ENCODE measurements around the gene DUOX1. TPM values are rescaled to one million over a fixed set of nuclear protein-coding genes. Genes with fewer than 3 reads are reported as not detected.

Gene DUOX1
- polyA plus RNA-seq, 3 donors, result 0.22 TPM; not detected in 2

DNA sequence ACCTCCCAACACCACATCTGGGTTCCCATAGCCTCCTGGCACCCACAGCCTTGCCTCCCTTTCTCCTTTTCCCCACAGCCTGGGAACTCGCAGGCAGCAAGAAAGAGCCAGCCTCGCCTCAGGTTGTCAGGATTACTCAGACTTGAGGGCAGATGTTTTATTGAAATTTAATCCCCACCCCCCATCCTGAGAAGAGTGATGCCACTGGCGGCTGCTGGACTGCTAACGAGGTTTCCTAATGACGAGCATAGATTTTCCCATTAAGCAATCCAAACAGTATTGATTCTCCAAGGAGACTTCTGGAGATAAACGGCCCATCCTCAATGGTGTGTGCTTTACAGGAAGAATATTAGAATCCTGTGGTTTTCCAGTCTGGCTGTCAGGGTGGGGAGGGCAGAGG lies 44.3 kb downstream of the DUOX1 start:
- Histone ChIP-seq H4K20me1 (ENCODE audit: insufficient read depth, low read length) (no peaks in the 10 kb centered on the region), H3K79me2 (ENCODE audit: insufficient read depth, low read length) (no peaks in the 10 kb centered on the region), H3K4me3 (replicated peaks in 1 of 3; ENCODE audit: low read depth in 2 of 3, low read length in 3 of 3) (no peak overlapping the region), H3K27me3 (ENCODE audit: control insufficient read depth in 2 of 2, insufficient read depth in 2 of 2, low read length in 2 of 2) (no peaks in the 10 kb centered on the region), H3K4me1 (ENCODE audit: control insufficient read depth in 1 of 2, insufficient read depth in 2 of 2, low read length in 2 of 2) (no peaks in the 10 kb centered on the region), H3K9me3 (replicated peaks in 1 of 2; ENCODE audit: control insufficient read depth in 1 of 2, insufficient read depth in 1 of 2, low read length in 2 of 2) (no peaks in the 10 kb centered on the region), H3K9ac (ENCODE audit: insufficient read depth, low read length, poor library complexity, severe bottlenecking) (no peak overlapping the region), H3K4me2 (replicated peaks; ENCODE audit: extremely low read depth, low read length, poor library complexity, severe bottlenecking) (no peak overlapping the region), H2AFZ (ENCODE audit: insufficient read depth, low read depth, low read length, poor library complexity, severe bottlenecking) (no peak overlapping the region), H3K27ac (ENCODE audit: low read depth in 1 of 2, low read length in 2 of 2) (no peak overlapping the region), H3K36me3 (replicated peaks in 1 of 2; ENCODE audit: control insufficient read depth in 1 of 2, insufficient read depth in 2 of 2, low read length in 2 of 2) (no peaks in the 10 kb centered on the region)
- intact Hi-C loops (cut with micrococcal nuclease), result loop anchor here in 1 of 2 donors (10.0 kb wide), 1 partner anchor 91 kb away; no protein-coding TSS in a partner anchor
- TF ChIP-seq, protein P1, sequence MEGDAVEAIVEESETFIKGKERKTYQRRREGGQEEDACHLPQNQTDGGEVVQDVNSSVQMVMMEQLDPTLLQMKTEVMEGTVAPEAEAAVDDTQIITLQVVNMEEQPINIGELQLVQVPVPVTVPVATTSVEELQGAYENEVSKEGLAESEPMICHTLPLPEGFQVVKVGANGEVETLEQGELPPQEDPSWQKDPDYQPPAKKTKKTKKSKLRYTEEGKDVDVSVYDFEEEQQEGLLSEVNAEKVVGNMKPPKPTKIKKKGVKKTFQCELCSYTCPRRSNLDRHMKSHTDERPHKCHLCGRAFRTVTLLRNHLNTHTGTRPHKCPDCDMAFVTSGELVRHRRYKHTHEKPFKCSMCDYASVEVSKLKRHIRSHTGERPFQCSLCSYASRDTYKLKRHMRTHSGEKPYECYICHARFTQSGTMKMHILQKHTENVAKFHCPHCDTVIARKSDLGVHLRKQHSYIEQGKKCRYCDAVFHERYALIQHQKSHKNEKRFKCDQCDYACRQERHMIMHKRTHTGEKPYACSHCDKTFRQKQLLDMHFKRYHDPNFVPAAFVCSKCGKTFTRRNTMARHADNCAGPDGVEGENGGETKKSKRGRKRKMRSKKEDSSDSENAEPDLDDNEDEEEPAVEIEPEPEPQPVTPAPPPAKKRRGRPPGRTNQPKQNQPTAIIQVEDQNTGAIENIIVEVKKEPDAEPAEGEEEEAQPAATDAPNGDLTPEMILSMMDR (IDR thresholded peaks at IDR 0.05), result no peak
- no peak for DNase-seq
- Mint-ChIP-seq H3K9me3 (no peaks in the 10 kb centered on the region), H3K36me3 (no peaks in the 10 kb centered on the region), H3K4me1 (peaks cover 3% of the 10 kb centered on the region), H3K27me3 (ENCODE audit: low read depth in 3 of 3) (no peaks in the 10 kb centered on the region), H3K4me3 (no peak overlapping the region), H3K27ac (no peak overlapping the region)
- 83% methylated on average over 1 of the region's 6 CpGs for WGBS (ENCODE audit: insufficient coverage)

- no peak overlapping the region for H3K27ac Mint-ChIP-seq
- intact Hi-C loops (cut with micrococcal nuclease), result loop anchor here in 1 of 2 donors (10.0 kb wide), 1 partner anchor 90 kb away; no protein-coding TSS in a partner anchor
- H3K9ac ChIP-seq (ENCODE audit: insufficient read depth, low read length, poor library complexity, severe bottlenecking), result no peak overlapping the region
- no peaks in the 10 kb centered on the region for H3K36me3 Mint-ChIP-seq
- no peak overlapping the region for H3K4me3 Mint-ChIP-seq
- H3K27me3 Mint-ChIP-seq (ENCODE audit: low read depth in 3 of 3), result no peaks in the 10 kb centered on the region
- H4K20me1 ChIP-seq (ENCODE audit: insufficient read depth, low read length), result no peaks in the 10 kb centered on the region
- no peaks in the 10 kb centered on the region for H3K27me3 ChIP-seq (ENCODE audit: control insufficient read depth in 2 of 2, insufficient read depth in 2 of 2, low read length in 2 of 2)
- no peaks in the 10 kb centered on the region for H3K9me3 Mint-ChIP-seq
- TF ChIP-seq, protein P1 (IDR thresholded peaks at IDR 0.05), result no peak
- H3K27ac ChIP-seq (ENCODE audit: low read depth in 1 of 2, low read length in 2 of 2), result no peak overlapping the region
- H3K4me1 Mint-ChIP-seq, result peaks cover 3% of the 10 kb centered on the region
- no peak for DNase-seq
- no peaks in the 10 kb centered on the region for H3K9me3 ChIP-seq (replicated peaks in 1 of 2; ENCODE audit: control insufficient read depth in 1 of 2, insufficient read depth in 1 of 2, low read length in 2 of 2)
- no peaks in the 10 kb centered on the region for H3K36me3 ChIP-seq (replicated peaks in 1 of 2; ENCODE audit: control insufficient read depth in 1 of 2, insufficient read depth in 2 of 2, low read length in 2 of 2)
- H2AFZ ChIP-seq (ENCODE audit: insufficient read depth, low read depth, low read length, poor library complexity, severe bottlenecking), result no peak overlapping the region
- no peak overlapping the region for H3K4me2 ChIP-seq (replicated peaks; ENCODE audit: extremely low read depth, low read length, poor library complexity, severe bottlenecking)
- peaks cover 0 to 3% of the 10 kb centered on the region in 2 donors for H3K4me1 ChIP-seq (ENCODE audit: control insufficient read depth in 1 of 2, insufficient read depth in 2 of 2, low read length in 2 of 2)
- no peaks in the 10 kb centered on the region for H3K79me2 ChIP-seq (ENCODE audit: insufficient read depth, low read length)
- H3K4me3 ChIP-seq (replicated peaks in 1 of 3; ENCODE audit: low read depth in 2 of 3, low read length in 3 of 3), result no peak overlapping the region
- WGBS (ENCODE audit: insufficient coverage), result no CpG with 5 or more reads among the region's 2 CpGs
Observed at GRCh38 chr15:45174577-45174976, 44.8 kb downstream of the DUOX1 start.

Measured in CD14-positive monocyte (primary cell).